GM21515 (cell line): ENCODE data around the gene HNF1B.
A peak's percentile ranks its signal among the peaks of the same experiment; 100 is the strongest.
"Not testable (repeated sequence)": the region's sequence is repeated elsewhere in the genome, so short reads cannot be mapped to it uniquely, and the experiment has no call there.

ENCODE experiments used
- ATAC-seq: cut with Tn5 transposase; IDR thresholded peaks from one replicate; pipeline ENCODE4 v1.9.1; 2021; ENCODE audit not compliant: unreplicated experiment

The HNF1B gene, protein sequence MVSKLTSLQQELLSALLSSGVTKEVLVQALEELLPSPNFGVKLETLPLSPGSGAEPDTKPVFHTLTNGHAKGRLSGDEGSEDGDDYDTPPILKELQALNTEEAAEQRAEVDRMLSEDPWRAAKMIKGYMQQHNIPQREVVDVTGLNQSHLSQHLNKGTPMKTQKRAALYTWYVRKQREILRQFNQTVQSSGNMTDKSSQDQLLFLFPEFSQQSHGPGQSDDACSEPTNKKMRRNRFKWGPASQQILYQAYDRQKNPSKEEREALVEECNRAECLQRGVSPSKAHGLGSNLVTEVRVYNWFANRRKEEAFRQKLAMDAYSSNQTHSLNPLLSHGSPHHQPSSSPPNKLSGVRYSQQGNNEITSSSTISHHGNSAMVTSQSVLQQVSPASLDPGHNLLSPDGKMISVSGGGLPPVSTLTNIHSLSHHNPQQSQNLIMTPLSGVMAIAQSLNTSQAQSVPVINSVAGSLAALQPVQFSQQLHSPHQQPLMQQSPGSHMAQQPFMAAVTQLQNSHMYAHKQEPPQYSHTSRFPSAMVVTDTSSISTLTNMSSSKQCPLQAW

DNA sequence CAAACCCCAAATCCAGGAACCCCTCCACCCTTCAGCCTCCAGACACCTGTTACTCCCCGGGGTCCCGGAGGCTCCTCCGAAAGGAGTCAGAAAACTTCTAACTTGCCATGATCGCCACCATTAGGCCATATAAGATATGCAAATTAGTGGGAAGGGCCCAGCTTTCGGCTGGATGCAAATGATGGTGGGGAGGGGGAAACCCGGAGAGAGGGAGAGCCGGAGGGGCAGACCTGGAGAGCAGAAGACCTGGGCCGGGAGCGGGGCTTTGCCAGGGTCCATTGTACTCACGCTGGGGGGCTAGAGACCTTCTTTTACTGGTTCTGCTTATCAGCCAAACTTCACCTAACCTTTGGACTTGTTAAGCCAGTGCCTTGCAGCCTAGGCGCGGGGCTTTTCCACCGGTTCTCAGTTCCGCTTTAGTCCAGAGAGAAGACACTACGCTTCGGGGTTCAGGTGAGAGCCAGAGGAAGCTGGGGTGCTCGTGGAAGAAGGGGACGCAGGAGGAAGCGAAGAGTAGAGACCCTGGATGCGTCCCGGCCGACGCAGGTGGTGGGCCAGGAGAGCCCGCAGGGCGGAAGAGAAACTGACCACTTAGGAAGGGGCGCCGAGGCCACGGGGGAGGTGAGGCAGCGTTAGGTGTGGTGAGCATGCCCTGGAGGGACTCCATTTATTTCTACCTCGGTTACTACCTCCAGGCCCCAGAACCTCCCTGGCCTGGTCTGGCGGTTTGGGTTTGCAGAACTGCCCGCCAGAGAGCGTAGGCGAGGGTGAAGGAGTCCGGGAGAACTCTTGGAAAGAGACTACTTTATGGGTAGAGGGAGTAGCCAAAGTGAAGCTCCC, at the start of gene HNF1B:
HNF1B (minus strand) TSS at position 99 of the 840 bp plus-strand sequence. CDS start 175 bp downstream, outside the sequence.
- ATAC-seq, result peak; percentile 35

DNA sequence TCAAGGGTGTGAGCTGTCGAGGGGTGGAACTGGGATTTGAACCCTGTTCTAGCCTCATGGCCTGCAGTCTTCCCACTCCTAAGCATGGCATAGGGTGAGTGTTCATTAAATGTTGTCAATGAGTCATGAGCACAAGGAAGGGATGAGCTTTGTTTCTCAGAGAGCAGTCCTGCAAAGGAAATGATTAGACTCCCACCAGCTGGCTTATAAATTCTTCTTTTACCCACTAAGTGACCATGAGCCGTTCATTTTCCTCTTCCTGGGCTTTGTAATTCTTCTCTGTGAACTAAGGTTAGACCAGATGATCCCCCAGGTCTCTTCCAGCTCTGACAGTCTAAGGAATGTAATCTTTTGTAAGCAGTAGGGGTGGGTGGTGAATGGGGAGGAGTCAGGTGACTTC, 47.9 kb upstream of the HNF1B start:
- ATAC-seq, result no peak

DNA sequence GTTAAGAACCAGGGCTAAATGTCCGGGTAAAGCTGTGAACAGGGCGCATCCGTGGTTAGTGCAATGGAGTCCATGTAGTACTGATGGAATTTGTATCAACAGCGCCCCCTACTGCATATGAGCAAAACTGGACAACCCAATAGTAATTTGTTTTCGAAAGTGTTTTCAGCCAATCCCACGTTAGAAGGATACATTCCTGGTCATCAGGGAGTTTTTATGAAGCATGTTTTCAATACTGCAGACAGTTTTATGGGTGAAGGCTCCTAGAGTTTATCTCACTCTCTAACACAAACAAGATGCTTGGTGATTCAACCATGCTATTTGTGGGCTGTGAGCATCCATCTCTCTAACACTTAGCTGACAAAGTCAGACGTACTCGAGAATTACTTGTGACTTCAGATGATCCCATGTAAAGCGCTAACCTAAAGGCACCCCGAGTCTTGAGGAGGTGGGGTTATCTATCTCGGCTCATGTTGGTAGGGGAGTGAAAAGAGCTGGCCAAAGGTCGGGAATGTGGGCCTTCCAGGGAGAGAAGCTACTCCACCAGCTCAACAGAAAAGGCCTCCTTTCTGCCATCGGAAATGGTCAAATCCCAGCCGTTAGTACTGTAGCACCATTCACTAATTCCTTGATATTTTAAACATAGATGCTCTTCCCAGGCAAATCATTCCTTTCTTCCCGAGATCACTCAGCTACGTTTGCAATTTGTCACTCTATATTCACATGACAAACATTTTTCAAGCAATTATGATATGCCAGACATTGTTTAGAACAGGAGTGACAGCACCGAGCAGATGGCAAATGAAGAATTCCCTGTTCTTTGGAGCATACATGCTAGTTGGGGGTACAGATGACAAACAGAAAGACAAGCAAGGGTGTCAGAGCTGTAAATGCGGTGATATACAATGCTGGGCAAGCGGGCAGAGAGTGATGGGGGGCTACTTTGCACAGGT, 46.9 kb upstream of the HNF1B start:
- no peak for ATAC-seq

DNA sequence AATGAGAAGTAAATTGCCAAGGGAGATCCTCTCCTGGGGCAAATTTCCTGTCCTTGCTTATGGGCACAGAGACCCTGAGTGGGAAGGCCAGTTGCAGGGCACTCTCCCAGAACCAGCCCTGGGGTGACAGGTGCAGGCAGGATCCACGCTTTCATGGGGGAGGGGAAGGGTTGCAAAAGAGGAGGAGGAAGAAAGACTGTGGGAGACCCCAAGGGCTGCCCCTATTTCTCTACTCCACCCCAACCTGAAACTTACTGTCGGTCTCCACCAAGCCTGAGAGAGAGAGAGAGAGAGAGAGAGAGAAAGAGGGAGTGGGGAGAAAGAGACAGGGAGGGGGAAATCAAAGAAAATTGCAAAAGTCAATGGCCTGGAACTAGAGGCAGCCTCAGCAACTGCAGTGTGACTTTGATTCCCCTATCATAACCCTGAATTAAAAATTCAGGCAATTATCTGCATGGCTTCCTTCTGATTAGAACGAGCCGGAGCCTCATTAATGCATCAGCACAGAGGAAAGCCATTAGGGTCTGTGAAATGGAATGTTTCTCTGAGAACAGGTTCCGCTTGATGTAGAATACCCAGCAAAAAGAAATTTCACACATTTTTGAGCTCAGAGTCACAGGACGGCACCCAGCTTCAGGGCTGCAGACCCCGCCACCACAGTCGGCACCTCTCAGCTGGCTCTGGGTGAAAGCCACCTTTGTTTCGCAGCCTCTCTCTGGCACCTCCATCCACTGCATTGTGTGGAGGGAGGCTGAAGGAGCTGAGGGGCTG, 45.1 kb upstream of the HNF1B start:
- ATAC-seq, result no peak

DNA sequence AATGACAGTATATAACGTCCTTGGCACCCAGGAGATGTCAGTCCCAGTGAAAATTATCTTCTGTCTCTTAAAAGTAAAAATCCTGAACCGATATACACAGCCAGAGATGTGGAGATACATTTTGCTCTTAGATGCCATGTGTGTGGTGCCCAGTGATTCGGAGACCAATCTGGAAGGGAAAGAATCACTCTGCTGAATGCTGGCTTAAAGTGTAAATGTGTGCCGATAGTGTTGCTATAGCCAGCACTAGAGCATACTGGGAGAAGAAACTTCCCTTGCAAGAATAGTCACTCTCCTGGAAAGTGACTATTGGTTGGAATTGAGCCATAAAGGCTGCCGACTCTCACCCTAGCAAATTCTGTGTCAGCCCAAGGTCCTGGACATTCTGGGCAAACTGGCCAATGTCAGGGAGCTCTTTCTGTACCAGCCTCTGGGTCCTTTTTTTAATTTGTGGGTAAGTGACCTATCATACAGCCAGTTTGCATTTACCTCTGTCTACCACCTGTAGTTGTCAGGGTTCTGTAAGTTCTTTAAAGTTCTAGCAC, 44.2 kb upstream of the HNF1B start:
- ATAC-seq, result no peak

DNA sequence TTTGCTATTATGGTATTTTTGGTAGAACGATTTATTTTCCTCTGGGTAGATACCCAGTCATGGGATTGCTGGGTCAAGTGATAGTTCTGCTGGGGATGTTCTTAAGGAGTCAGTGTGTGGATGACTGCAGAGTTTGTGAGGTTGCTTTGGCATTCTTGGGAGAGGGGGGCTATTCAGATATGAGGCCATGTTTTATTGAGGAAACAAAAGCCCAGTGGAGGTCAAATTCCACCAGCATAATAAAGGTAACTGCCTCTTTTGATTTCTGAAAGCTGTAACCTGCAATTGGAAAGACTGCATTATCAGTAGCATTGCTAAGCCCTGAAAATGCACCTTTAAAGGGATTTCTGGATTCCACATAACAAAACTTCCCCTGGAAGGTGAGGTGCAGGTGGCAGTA, 43.7 kb upstream of the HNF1B start:
- ATAC-seq, result no peak

DNA sequence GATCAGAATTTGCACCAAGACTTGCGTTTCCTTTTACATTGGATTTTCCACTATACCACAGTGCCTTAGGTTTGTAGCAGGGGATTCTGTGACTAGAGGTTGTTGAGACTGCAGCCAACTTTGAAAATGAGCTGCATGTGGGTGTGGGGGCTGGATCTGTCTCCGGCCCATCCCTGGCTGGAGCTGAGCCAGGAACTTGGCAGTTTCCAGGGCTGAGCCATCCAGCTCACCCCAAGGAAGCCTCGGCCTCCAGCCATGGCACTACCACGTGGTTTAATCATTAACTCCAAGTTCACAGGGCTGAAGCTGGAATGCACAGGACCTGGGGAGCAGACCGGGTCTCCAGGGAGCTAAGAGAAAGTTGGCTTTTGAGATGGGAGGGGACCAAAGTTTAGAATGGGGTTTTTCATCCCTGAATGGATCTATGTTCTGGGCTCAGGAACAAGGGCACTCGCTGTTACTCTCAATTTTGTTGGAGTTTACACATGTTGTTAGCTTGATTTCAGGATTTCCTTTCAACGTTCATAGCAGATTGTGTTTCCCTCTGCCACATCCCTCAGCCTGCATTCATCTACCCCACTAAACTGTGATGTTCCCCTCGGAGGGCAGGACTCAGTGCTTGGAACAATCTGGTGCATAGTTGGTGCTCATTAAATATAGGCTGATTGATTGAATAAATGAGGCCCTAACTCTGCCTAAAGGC, 42.3 kb upstream of the HNF1B start:
- no peak for ATAC-seq

DNA sequence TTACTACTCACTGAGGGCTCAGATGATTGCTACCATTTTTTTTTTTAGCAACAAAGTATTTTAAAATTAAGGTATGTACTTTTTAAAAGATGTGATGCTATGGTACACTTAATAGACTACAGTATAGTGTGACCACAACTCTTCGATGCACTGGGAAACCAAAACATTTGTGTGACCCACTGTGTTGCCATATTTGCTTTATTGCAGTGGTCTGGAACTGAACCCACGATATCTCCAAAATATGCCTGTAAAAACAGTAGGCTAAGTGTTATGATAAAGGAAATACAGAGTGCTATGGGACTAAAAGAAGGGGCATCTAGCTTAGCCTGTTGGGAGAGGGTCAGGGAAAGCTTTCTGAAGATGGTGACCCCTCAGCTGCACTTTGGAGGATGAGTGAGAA, 41.6 kb upstream of the HNF1B start:
- ATAC-seq, result no peak

DNA sequence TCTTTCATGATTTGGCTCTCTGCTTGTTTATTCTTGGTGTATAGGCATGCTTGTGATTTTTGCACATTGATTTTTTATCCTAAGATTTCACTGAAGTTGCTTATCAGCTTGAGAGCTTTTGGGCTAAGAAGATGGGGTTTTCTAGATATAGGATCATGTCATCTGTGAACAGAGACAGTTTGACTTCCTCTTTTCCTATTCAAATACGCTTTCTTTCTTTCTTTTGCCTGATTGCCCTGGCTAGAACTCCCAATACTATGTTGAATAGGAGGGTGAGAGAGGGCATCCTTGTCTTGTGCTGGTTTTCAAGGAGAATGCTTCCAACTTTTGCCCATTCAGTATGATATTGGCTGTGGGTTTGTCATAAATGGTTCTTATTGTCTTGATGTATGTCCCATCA, 37.6 kb upstream of the HNF1B start:
- not testable (repeated sequence) for ATAC-seq

DNA sequence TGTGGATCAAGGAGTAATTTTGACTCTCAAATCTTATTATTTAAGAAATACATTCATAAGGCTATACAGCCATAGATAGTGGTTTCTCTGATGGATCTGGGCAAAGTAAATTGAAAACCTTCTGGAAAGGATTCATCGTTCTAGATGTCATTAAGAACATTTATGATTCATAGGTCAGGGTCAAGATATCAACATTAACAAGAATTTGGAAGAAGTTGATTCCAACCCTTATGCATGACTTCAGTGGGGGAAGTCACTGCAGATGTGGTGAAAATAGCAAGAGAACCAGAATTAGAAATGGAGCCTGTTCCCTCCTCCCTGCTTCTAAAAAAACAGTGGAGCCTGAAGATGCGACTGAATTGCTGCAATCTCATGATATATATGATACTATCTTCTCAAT, 36.6 kb upstream of the HNF1B start:
- ATAC-seq, result no peak

DNA sequence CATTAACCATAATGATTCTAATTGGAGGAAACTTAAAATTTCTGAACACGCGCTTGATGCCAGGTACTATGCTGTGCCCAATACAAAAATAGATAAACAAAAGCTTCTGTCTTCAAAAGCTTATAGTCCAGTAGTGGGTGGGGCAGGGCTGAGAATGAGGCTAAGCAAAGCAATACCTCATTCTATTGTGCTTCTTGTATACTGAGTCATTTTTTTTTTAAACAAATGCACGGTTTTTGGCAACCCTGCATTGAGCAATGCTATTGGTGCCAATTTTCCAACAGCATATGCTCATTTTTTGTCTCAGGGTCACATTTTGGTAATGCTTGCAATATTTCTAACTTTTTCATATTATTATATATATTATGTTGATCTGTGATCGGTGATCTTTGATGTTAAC, 34.7 kb upstream of the HNF1B start:
- ATAC-seq, result no peak

DNA sequence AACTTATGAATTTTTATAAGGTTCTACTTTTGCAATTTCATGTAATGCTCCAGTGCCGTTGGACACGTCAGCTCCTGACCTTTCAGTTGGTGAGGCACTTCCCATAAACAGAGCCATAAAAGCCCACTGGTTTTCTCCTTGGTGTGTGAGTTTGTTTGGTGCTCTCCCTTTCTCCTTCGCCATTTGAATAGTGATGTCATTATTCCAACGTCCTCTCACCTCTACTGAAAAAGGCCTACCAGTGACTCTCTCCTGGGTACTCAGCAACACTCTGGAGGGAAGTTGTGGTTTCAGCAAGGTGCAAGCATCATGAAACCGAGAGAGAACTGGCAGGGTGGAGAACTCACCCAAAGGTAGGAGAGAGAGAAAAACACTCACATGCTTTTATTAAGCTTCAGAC, 29.6 kb upstream of the HNF1B start:
- peak; percentile 65 for ATAC-seq

DNA sequence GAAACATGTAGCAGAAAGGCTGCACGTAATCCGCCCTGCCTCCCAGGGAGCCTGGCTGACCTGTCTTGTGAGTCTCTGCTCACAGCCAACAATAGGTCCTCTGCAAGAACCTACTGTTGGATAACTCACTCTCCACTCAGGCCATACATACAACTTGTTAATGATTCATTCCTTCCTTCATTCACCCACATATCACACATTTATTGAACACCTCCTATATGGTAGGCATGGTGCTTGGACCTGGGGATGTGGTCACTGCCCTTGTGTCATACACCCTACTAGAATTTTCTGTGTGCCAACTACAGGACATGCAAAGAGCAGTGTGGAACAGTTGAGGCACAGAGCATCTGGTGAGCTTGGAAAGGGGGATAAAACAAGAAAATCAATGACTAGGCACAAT, 28.1 kb upstream of the HNF1B start:
- no peak for ATAC-seq

DNA sequence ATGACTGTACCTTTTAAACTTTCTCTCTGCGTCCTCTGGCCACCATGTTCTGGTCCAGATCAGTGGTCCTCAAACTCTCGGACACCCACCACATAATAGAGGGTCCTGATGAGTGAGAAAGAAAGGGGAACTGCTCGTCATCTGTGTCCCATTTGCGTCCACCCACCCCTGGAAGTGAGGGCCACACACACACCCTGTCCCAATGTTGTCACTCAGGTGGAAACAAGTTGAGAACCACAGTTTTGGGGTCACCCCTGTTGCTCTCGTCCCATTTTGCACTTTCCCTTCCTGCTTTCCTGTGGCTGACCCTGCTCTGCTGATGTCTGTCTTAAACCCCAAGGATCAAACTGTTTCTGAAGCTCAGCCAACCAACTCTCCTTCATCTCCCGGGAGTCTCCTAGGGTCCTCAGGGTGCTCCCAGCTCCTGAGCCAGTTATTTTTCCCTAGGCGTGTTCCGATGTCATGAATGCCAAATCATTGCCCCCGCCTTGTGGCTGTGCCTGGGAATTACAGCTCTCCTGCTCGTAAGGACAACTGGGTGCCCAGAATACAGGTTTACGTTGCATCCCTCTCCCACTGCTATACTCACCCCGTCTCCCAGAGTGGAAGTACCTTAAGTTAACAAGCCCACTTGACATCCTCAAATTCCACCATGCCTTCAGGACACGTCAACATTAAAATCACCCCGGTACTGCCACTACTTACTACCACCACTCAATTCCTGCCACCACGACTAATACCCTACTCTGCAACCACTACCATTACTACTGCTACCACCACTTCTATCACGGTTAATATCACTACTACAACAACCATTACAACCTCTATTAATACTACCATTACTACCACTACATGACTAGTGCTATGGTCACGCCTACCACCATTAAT, 26.0 kb upstream of the HNF1B start:
- ATAC-seq, result no peak

DNA sequence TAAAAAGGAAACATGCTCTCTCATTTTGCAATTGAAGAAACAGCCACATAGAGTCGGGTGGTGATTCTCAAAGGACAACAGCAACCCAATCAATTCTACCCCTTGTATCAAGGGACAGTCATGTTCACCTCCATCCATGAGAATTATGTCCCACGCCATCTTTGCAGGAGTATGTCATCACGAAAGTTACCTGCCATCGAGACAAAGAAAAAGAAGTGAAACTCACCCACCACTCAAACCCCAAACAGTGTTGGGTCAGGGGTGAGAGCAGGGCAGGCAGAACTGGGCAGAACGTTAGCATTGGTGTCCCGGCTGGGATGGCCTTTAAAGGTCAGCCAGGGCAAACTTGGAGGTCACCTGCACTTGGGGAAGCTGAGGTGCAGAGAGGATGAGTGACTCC, 24.2 kb upstream of the HNF1B start:
- no peak for ATAC-seq

DNA sequence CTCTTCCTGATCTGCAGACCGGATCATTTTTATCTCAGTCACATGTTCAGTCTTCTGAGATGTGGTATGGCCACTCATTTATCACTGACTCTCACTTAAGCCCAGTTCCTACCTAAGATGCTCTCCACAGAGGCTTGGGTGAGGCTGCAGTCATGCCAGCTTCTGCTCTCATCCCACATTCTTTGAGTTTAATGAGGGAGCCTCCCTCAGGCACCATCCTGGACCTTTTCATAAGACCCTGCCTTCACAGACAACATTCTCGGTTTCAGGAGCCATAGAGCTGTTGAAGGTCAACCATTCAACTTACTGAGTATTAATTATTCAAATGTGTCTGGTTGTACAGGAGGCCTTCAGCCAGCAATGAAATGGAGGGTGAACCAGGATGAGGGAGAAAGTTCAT, 23.6 kb upstream of the HNF1B start:
- ATAC-seq, result no peak

DNA sequence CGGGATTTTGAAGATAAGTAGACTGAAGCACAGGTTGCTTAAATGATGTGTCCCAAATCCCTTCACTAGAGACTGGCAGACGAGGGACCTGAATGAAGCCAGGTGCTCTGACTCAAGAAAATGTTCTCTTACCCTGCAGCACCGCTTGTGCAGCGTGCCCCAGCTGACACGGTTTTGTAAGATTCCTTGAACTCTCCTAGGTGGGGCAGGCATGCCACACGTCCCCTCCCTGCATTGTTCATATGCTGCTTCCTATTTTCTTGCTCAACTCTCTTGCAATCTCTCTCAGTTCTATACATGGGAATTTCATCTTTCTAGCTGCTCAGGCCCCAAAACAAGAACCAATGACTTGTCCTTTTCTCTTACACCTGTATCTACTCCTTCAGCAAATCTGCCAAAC, 22.1 kb upstream of the HNF1B start:
- no peak for ATAC-seq

DNA sequence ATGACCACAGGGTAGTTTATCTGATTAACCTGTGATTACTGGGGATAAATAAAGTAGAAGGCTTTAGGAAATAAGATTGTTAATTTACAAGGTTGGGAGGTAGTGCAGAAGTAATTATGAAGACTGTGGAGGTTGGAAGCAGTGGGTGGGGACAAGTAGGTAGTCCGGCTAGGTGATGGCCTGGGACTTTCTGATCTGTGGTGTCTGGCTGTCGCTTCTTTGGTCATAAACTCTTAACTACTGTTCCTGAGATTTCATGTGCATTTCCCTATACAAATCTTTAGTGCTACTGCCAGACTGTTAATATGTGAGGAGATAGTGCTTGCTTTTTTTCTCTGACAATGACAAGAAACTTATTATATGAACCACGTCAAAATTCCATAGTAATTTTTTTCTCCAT, 19.5 kb upstream of the HNF1B start:
- ATAC-seq, result no peak
